ENCODE results near the gene DMPK. TPM values are rescaled to one million over a fixed set of nuclear protein-coding genes. Genes with fewer than 3 reads are reported as not detected.

Gene DMPK
- polyA plus RNA-seq, 1 of the 3 experiments (the other 2 are of a cell fraction), result 92.2 TPM

- no peak for TF ChIP-seq PBX3 (IDR thresholded peaks at IDR 0.05)
- TF ChIP-seq EZH2phosphoT487 (IDR thresholded peaks at IDR 0.05; ENCODE audit: borderline replicate concordance, low read depth), result no peak
These were observed 42.9 kb upstream of the DMPK start (continued) for GRCh38 chr19:45825263-45825605.

- DNase-seq, result no peak
- ChIA-PET CTCF (interaction anchor here (1.5 to 10.9 kb wide), 4 partner anchors 9 to 85 kb away, joined by 3 to 137 read pairs (median 8); partner anchors contain the start of gene RSPH6A), POLR2A (no interaction called here)
- Histone ChIP-seq H3K9ac (no peak overlapping the region), H3F3A (replicated peaks; ENCODE audit: insufficient read depth) (no peaks in the 10 kb centered on the region), H3K27ac (ENCODE audit: low read depth in 2 of 2, low read length in 1 of 2) (no peak overlapping the region; a peak in 1 of 4 replicates), H2AFZ (ENCODE audit: low read depth) (no peak overlapping the region), H3K9me3 (no peaks in the 10 kb centered on the region), H3K36me3 (replicated peaks in 1 of 2; ENCODE audit: control insufficient read depth in 1 of 2, insufficient read depth in 2 of 2, low read length in 1 of 2) (peaks cover 7 to 76% of the 10 kb centered on the region in 2 experiments), H3K79me2 (ENCODE audit: insufficient read depth) (no peaks in the 10 kb centered on the region), H3K27me3 (ENCODE audit: insufficient read depth) (no peaks in the 10 kb centered on the region), H3K4me1 (ENCODE audit: control insufficient read depth in 1 of 2, insufficient read depth in 2 of 2, low read depth in 1 of 2, low read length in 1 of 2) (peaks cover 0 to 17% of the 10 kb centered on the region in 2 experiments; a peak in 1 of 4 replicates), H3K4me2 (no peak overlapping the region), H4K20me1 (ENCODE audit: insufficient read depth) (no peaks in the 10 kb centered on the region), H3K9me2 (no peaks in the 10 kb centered on the region), H3K4me3 (ENCODE audit: low read depth in 2 of 2, low read length in 1 of 2) (no peak overlapping the region)
- 93% methylated on average over 17 of the region's 26 CpGs for WGBS (ENCODE audit: low lambda C conversion rate)
- TF ChIP-seq GATA2 (CRISPR knock-in tag; IDR thresholded peaks at IDR 0.05), result no peak
- no peak for TF ChIP-seq ZBTB33 (IDR thresholded peaks at IDR 0.05; ENCODE audit: borderline replicate concordance, low read depth)
- no peak for TF ChIP-seq NFIC (IDR thresholded peaks at IDR 0.05; ENCODE audit: borderline replicate concordance)
- TF ChIP-seq RAD21 (IDR thresholded peaks at IDR 0.05; ENCODE audit: low read length), result no peak
- TF ChIP-seq YY1 (IDR thresholded peaks at IDR 0.05; ENCODE audit: low read depth), result no peak
- no peak for TF ChIP-seq USF1 (IDR thresholded peaks at IDR 0.05; ENCODE audit: borderline replicate concordance, low read depth)
- TF ChIP-seq RFX5 (IDR thresholded peaks at IDR 0.05; ENCODE audit: low read length), result no peak
- no peak for TF ChIP-seq USF2 (IDR thresholded peaks at IDR 0.05; ENCODE audit: borderline replicate concordance, low read depth, low read length)
- TF ChIP-seq MXI1 (IDR thresholded peaks at IDR 0.05; ENCODE audit: low read depth, low read length), result no peak
- TF ChIP-seq TEAD4 (IDR thresholded peaks at IDR 0.05; ENCODE audit: borderline replicate concordance, insufficient read depth), result no peak
- TF ChIP-seq MEF2A (IDR thresholded peaks at IDR 0.05; ENCODE audit: borderline replicate concordance, low read depth), result no peak
- TF ChIP-seq FOSL2 (IDR thresholded peaks at IDR 0.05; ENCODE audit: borderline replicate concordance, low read depth), result no peak
These were observed 42.4 kb upstream of the DMPK start for GRCh38 chr19:45824531-45825262.
